ENCODE results near the gene CACNA2D4. TPM values are rescaled to one million over a fixed set of nuclear protein-coding genes. Genes with fewer than 3 reads are reported as not detected.
A peak's percentile ranks its signal among the peaks of the same experiment; 100 is the strongest.

CACNA2D4 gene
- total and polyA plus RNA-seq, 2 experiments from 2014 or later = 0.23 TPM; not detected in 1

- Histone ChIP-seq H3K9me2 (ENCODE audit: insufficient read depth) (no peaks in the 10 kb centered on the region), H3K36me3 (ENCODE audit: low read depth) (no peaks in the 10 kb centered on the region), H3K4me3 (no peak overlapping the region), H3F3A (ENCODE audit: insufficient read depth) (peaks cover 25% of the 10 kb centered on the region; the same call in 1 of the 2 replicates), H3K4me2 (ENCODE audit: unreplicated experiment) (no peak overlapping the region), H3K79me2 (ENCODE audit: insufficient read depth) (no peaks in the 10 kb centered on the region), H3K27me3 (replicated peaks; ENCODE audit: insufficient read depth) (no peaks in the 10 kb centered on the region), H3K9me3 (ENCODE audit: low read depth) (no peaks in the 10 kb centered on the region), H3K27ac (no peak overlapping the region), H3K4me1 (ENCODE audit: insufficient read depth) (peaks cover 27% of the 10 kb centered on the region), H4K20me1 (ENCODE audit: insufficient read depth) (no peaks in the 10 kb centered on the region), H3K9ac (no peak overlapping the region), H2AFZ (no peak overlapping the region)
- DNase-seq = no peak
- in situ Hi-C loops (cut with MboI) = loop anchor here (25.0 kb wide), 1 partner anchor 644 kb away; no protein-coding TSS in a partner anchor
- TF ChIP-seq EZH2 (IDR thresholded peaks at IDR 0.05; ENCODE audit: insufficient read depth, poor library complexity, severe bottlenecking) (no peak), EZH2phosphoT487 (IDR thresholded peaks at IDR 0.05; ENCODE audit: insufficient read depth, low read depth) (no peak)
- WGBS, 2 experiments (ENCODE audit: low coverage in 1 of 2, low lambda C conversion rate in 2 of 2, missing lambda C conversion rate in 2 of 2) = 50 to 57% methylated on average over 2 of the region's 2 CpGs
These were observed 136.7 kb downstream of the CACNA2D4 start for GRCh38 chr12:1781772-1782171.

- no peaks in the 10 kb centered on the region; the same call in 1 of the 2 replicates for H3K79me2 ChIP-seq (ENCODE audit: insufficient read depth)
- TF ChIP-seq EZH2 (IDR thresholded peaks at IDR 0.05; ENCODE audit: insufficient read depth, poor library complexity, severe bottlenecking) (no peak), EZH2phosphoT487 (IDR thresholded peaks at IDR 0.05; ENCODE audit: insufficient read depth, low read depth) (no peak)
- 57 to 72% methylated on average over 1 of the region's 1 CpG for WGBS, 2 experiments (ENCODE audit: low coverage in 1 of 2, low lambda C conversion rate in 2 of 2, missing lambda C conversion rate in 2 of 2)
- in situ Hi-C loops (cut with MboI) = loop anchor here (25.0 kb wide), 1 partner anchor 642 kb away; no protein-coding TSS in a partner anchor
- H3K9me2 ChIP-seq (ENCODE audit: insufficient read depth) = no peaks in the 10 kb centered on the region
- no peaks in the 10 kb centered on the region for H4K20me1 ChIP-seq (ENCODE audit: insufficient read depth)
- no peak overlapping the region for H3K4me2 ChIP-seq (ENCODE audit: unreplicated experiment)
- no peak overlapping the region for H3K9ac ChIP-seq
- H3K4me3 ChIP-seq = no peak overlapping the region
- H3K4me1 ChIP-seq (ENCODE audit: insufficient read depth) = peaks cover 45% of the 10 kb centered on the region
- H3K27me3 ChIP-seq (replicated peaks; ENCODE audit: insufficient read depth) = no peaks in the 10 kb centered on the region
- H3K27ac ChIP-seq = no peak overlapping the region
- no peaks in the 10 kb centered on the region for H3K36me3 ChIP-seq (ENCODE audit: low read depth)
- DNase-seq = peak; percentile 45
- no peak overlapping the region for H2AFZ ChIP-seq
- peaks cover 43% of the 10 kb centered on the region for H3F3A ChIP-seq (ENCODE audit: insufficient read depth)
- no peaks in the 10 kb centered on the region for H3K9me3 ChIP-seq (ENCODE audit: low read depth)
These were observed 138.7 kb downstream of the CACNA2D4 start for GRCh38 chr12:1779783-1780182.

GRCh38 chr12:1778911-1779310 is 139.5 kb downstream of the CACNA2D4 start:
- TF ChIP-seq EZH2phosphoT487 (IDR thresholded peaks at IDR 0.05; ENCODE audit: insufficient read depth, low read depth) = no peak
- TF ChIP-seq EZH2 (IDR thresholded peaks at IDR 0.05; ENCODE audit: insufficient read depth, poor library complexity, severe bottlenecking) = no peak

GRCh38 chr12:1777798-1778197 is 140.7 kb downstream of the CACNA2D4 start:
- H3K27ac ChIP-seq = peak overlapping the region; percentile 72
- peak; percentile 90 for DNase-seq
- H3K27me3 ChIP-seq (replicated peaks; ENCODE audit: insufficient read depth) = no peaks in the 10 kb centered on the region
- in situ Hi-C loops (cut with MboI) = loop anchor here (25.0 kb wide), 1 partner anchor 640 kb away; no protein-coding TSS in a partner anchor
- peak overlapping the region; percentile 74 for H3K4me2 ChIP-seq (ENCODE audit: unreplicated experiment)
- peak overlapping the region; percentile 41 for H3K4me3 ChIP-seq
- peaks cover 43% of the 10 kb centered on the region for H3F3A ChIP-seq (ENCODE audit: insufficient read depth)
- H3K36me3 ChIP-seq (ENCODE audit: low read depth) = no peaks in the 10 kb centered on the region
- no peaks in the 10 kb centered on the region for H3K9me2 ChIP-seq (ENCODE audit: insufficient read depth)
- 22% methylated on average over 5 of the region's 5 CpGs for WGBS, 2 experiments (ENCODE audit: low coverage in 1 of 2, low lambda C conversion rate in 2 of 2, missing lambda C conversion rate in 2 of 2)
- no peaks in the 10 kb centered on the region for H3K9me3 ChIP-seq (ENCODE audit: low read depth)
- H4K20me1 ChIP-seq (ENCODE audit: insufficient read depth) = no peaks in the 10 kb centered on the region
- no peak for TF ChIP-seq EZH2 (IDR thresholded peaks at IDR 0.05; ENCODE audit: insufficient read depth, poor library complexity, severe bottlenecking)
- TF ChIP-seq EZH2phosphoT487 (IDR thresholded peaks at IDR 0.05; ENCODE audit: insufficient read depth, low read depth) = no peak
- peak overlapping the region; percentile 20; the same call in 1 of the 2 replicates for H3K9ac ChIP-seq
- H3K4me1 ChIP-seq (ENCODE audit: insufficient read depth) = peaks cover 55% of the 10 kb centered on the region
- no peak overlapping the region for H2AFZ ChIP-seq
- peaks cover 5% of the 10 kb centered on the region; the same call in 1 of the 2 replicates for H3K79me2 ChIP-seq (ENCODE audit: insufficient read depth)

More at GRCh38 chr12:1778911-1779310, 139.5 kb downstream of the CACNA2D4 start:
- H3K27ac ChIP-seq = no peak overlapping the region
- no peak for DNase-seq
- 38 to 40% methylated on average over 4 of the region's 4 CpGs for WGBS, 2 experiments (ENCODE audit: low coverage in 1 of 2, low lambda C conversion rate in 2 of 2, missing lambda C conversion rate in 2 of 2)
- no peaks in the 10 kb centered on the region for H3K9me3 ChIP-seq (ENCODE audit: low read depth)
- H3K79me2 ChIP-seq (ENCODE audit: insufficient read depth) = peaks cover 1% of the 10 kb centered on the region; the same call in 1 of the 2 replicates
- H3K4me2 ChIP-seq (ENCODE audit: unreplicated experiment) = no peak overlapping the region
- H3K9me2 ChIP-seq (ENCODE audit: insufficient read depth) = no peaks in the 10 kb centered on the region
- no peaks in the 10 kb centered on the region for H3K36me3 ChIP-seq (ENCODE audit: low read depth)
- H3K27me3 ChIP-seq (replicated peaks; ENCODE audit: insufficient read depth) = no peaks in the 10 kb centered on the region
- H2AFZ ChIP-seq = no peak overlapping the region
- no peaks in the 10 kb centered on the region for H4K20me1 ChIP-seq (ENCODE audit: insufficient read depth)
- H3K9ac ChIP-seq = no peak overlapping the region
- H3F3A ChIP-seq (ENCODE audit: insufficient read depth) = peaks cover 43% of the 10 kb centered on the region
- peaks cover 52% of the 10 kb centered on the region for H3K4me1 ChIP-seq (ENCODE audit: insufficient read depth)
- no peak overlapping the region for H3K4me3 ChIP-seq
- in situ Hi-C loops (cut with MboI) = loop anchor here (25.0 kb wide), 1 partner anchor 642 kb away; no protein-coding TSS in a partner anchor
